HG03064 (cell line): ENCODE data around the gene GRM7.

Experiments
- ATAC-seq: cut with Tn5 transposase; IDR thresholded peaks from one replicate; pipeline ENCODE4 v1.9.1; 2021; ENCODE audit warnings: low read depth; ENCODE audit not compliant: unreplicated experiment

Gene GRM7

GRCh38 chr3:7745711-7746110, 884.8 kb downstream of the GRM7 start:
- ATAC-seq = no peak

- no peak for ATAC-seq
Observed at GRCh38 chr3:7749931-7750695, 889.2 kb downstream of the GRM7 start.

- ATAC-seq = no peak
Observed at GRCh38 chr3:7752005-7752404, 891.1 kb downstream of the GRM7 start.

- no peak for ATAC-seq
Observed at GRCh38 chr3:7754653-7755441, 893.9 kb downstream of the GRM7 start.

- ATAC-seq = no peak
Observed at GRCh38 chr3:7759630-7760029, 898.7 kb downstream of the GRM7 start.

- no peak for ATAC-seq
Observed at GRCh38 chr3:7760718-7761117, 899.8 kb downstream of the GRM7 start.

- ATAC-seq = no peak
Observed at GRCh38 chr3:7764115-7764514, 903.2 kb downstream of the GRM7 start.

GRCh38 chr3:7766530-7766929, 905.6 kb downstream of the GRM7 start:
- no peak for ATAC-seq

- no peak for ATAC-seq
Observed at GRCh38 chr3:7779331-7779730, 918.4 kb downstream of the GRM7 start.

- ATAC-seq = no peak
Observed at GRCh38 chr3:7781395-7781794, 920.5 kb downstream of the GRM7 start.

GRCh38 chr3:7787871-7788828, 927.2 kb downstream of the GRM7 start:
- ATAC-seq = no peak

- ATAC-seq = no peak
Observed at GRCh38 chr3:7788881-7789280, 928.0 kb downstream of the GRM7 start.

GRCh38 chr3:7789324-7789723, 928.4 kb downstream of the GRM7 start:
- ATAC-seq = no peak

- no peak for ATAC-seq
Observed at GRCh38 chr3:7790141-7790540, 929.2 kb downstream of the GRM7 start.
